Astrocyte of the cerebellum (primary cell): ENCODE results near the gene RMDN3.

Experiments used
- DNase-seq: peaks from one replicate; pipeline ENCODE4 v3.0.0-alpha.2; 2011; ENCODE audit warnings: low read depth
- H3K4me3 ChIP-seq: 2 replicates; pipeline ENCODE4 v1.5.1; 2011; ENCODE audit warnings: mild to moderate bottlenecking, low read depth, low read length, moderate library complexity
- in situ Hi-C: cut with HindIII; loops from 2 replicates; pipeline ENCODE4 v1.10.0; 2017; ENCODE audit warnings: low sequenced_read_pairs
- TF ChIP-seq, protein P1 (sequence below): IDR thresholded peaks from 2 replicates; pipeline ENCODE4 v1.5.1; 2012; ENCODE audit warnings: low read length, low read depth, moderate library complexity, mild to moderate bottlenecking; ENCODE audit errors: missing control alignments

The RMDN3 gene

DNA sequence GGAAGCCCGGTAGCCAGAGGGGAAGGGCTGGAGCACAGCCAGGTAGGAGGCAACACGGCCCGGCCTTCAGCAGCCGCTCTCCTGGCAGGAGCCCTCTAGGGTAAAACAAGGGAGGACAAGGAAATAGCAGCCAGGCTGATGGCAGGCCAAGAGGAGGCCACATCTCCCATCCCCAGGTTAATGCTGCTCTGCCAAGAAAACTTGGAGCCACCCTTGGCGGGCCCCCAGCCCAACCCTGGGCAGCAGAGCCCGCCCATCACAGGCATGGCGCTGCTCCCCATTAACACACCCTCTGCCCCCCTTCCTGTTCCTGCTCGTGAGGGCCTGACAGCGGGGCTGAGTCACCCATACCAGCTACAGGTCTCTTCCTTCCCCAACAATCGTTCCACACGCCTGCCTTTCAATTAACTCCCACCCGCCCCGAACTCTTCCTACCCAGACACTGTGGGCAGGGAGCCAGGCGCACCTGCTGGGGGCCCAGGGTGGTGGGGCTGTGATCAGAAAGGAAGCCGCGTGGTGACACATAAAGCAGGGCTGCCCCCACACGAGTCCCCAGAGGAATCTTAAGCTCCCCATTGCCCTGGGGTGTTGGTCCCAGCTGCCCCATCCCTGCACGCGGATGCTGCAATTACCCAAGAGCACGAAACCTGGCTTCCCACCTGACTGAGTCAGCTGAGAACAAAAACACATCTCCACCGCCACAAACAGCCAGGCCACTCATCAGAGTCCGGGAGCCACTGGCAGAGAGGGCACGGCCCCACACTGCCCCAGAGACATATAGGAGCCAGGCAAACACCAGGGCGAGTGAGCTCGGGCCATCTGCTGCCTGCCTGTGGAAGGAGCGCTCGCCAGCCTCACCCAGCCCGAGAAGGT lies 14.5 kb upstream of the RMDN3 start, which contains the start of gene C15orf62:
Gene C15orf62 (plus strand): TSS at position 707 of the 873 bp plus-strand sequence. CDS start 516 bp downstream, outside the sequence.
- no peak within 1 kb of the TSS for H3K4me3 ChIP-seq
- DNase-seq = no peak
- TF ChIP-seq, protein P1, sequence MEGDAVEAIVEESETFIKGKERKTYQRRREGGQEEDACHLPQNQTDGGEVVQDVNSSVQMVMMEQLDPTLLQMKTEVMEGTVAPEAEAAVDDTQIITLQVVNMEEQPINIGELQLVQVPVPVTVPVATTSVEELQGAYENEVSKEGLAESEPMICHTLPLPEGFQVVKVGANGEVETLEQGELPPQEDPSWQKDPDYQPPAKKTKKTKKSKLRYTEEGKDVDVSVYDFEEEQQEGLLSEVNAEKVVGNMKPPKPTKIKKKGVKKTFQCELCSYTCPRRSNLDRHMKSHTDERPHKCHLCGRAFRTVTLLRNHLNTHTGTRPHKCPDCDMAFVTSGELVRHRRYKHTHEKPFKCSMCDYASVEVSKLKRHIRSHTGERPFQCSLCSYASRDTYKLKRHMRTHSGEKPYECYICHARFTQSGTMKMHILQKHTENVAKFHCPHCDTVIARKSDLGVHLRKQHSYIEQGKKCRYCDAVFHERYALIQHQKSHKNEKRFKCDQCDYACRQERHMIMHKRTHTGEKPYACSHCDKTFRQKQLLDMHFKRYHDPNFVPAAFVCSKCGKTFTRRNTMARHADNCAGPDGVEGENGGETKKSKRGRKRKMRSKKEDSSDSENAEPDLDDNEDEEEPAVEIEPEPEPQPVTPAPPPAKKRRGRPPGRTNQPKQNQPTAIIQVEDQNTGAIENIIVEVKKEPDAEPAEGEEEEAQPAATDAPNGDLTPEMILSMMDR = no peak
- in situ Hi-C loops = no loop called here

DNA sequence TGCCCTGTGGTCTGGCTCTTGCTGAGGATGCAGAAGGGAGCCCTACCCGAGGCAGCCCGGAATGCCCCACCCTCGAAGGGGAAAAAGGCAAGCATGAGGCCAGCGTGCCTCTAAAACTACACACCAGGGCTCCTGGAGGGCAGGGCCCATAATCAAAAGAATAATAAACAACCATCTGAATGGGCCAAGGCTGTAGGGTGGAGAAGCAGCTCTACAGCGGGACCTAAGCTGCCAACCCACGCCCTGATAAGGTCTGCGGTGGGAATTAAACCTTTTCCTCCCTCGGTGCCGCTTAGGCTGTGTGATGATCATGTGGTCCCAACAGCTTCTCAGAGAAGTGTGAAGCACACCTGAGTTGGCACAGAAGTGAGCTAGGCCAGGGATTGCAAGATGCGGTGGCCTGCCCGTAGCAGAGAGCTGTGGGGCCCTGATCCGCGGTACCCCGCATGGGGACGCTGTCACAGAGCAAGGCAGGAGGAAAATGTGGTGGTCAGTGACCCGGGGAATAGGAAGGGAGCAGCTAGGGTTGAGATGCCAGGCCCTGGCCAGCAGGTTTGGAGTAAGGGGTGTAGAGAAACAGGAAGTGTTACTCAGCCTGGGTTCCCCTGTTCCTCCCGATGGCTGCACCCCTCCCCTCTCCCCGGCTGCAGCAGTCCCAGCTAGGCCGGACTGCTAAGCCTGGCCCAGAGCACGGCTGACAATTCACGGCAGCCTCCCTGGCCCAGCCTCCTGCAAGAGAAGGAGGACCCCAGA lies 13.6 kb upstream of the RMDN3 start:
- in situ Hi-C loops = no loop called here
- no peak for DNase-seq
- no peak overlapping the region for H3K4me3 ChIP-seq
- TF ChIP-seq, protein P1 = no peak

DNA sequence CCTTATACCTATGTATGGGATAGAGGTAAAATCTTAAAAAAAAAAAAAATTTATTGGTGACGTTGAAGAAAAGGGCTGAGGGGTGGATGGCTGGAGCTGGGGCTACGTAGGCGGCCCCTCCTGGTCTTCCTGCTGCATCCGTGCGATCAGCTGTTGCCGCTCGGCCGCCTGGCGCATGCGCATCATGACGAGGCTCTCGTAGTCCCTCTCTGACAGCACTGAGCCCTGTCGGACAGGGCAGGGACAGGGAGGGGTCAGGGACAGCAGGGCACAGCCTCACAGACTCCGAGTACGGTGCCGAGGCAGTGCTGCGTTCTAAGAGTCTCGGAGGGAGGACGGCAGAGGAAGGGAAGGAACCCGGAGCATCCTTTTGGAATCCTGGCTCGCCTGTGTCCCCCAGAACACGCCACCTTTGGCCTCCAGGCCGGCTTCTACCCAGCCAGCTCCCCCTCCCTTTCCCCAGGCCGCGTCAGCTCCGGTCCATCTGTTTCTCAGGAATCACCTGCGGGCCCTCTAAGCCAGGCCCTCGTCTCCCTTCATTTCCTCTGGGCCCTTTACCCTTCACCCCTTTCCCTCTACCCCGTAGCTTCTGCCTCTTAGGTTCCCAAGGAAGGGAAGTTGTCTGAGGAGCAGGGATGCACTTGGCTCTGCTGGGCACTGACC lies 12.9 kb upstream of the RMDN3 start:
- no peak overlapping the region for H3K4me3 ChIP-seq
- DNase-seq = no peak
- TF ChIP-seq, protein P1 = no peak
- in situ Hi-C loops = no loop called here

DNA sequence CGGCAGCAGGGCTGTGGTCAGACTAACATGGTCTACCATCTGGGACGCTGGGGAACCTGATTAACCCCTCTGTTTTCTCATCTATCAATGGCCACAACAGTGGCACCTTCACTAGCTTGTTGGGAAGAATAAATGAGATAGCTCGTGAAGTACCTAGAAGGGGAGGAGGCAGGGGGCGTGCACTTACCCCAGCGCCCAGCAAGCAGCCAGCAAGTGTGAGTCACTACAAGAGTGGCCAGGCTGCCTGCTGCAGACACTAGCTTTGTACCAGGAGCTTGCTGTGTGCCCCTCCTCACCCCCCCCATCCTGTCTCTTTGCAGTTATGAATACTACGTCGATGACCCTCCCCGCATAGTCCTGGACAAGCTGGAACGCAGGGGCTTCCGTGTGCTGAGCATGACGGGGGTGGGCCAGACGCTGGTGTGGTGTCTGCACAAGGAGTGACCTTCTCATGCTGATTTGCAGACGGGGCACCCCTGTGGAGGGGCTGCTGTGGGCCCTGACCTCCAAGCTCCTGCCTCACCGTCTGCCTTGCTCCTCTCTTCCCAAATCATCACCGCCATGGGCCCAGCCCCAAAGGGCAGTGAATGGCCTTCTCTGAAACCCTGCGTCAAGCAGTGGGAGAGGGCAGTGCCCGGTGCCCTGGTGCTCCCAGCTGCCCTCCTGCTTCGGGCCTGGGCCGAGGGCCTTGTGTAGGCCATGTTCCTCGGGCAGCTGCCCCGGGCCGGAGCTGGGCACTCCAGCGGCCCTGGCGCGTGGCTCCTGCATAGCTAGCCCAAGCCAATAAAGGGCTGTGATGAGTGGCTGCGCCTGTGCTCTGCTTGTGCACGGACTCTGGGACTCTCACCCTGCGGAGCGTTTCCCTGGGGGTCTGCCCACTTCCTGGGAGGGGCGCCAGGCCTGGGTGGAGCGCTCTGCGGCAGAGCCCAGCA lies 12.1 kb upstream of the RMDN3 start:
- TF ChIP-seq, protein P1 = no peak
- H3K4me3 ChIP-seq = no peak overlapping the region
- in situ Hi-C loops = no loop called here
- DNase-seq = no peak

DNA sequence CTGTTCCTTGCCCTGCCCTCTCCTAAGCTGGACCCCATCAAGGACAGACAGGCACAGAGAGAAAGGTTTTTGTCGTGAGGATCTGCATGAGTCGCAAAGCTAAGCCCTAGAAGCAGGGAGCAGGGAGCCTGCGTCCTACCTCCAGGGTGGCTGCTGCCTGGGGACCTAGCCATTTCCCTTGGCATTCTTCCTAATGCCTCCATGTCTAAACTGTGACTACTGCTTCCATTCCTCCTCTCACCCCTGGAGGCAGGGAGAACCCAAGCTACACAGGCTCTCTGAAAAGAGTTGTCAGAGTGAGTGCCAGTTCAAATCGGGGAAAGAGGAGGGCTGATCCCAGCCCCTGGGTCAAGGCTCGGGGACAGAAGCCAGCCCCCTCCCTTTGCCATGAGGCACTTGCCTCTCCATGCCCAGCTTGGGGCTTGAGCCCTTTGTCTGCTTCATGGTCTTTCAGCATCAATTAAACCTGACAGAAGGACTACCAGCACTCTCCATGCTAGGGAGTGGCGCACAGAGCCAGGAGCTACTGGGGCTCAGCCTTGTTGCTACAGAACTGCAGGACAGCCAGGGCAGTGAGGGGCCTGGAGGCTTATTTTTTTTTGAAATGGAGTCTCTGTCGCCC lies 11.3 kb upstream of the RMDN3 start:
- DNase-seq = no peak
- H3K4me3 ChIP-seq = no peak overlapping the region
- TF ChIP-seq, protein P1 = no peak
- in situ Hi-C loops = no loop called here
